Fibroblast of lung (primary cell): Measurements from ENCODE around the gene KDM5B.

ENCODE experiments used
- EZH2 ChIP-seq: IDR thresholded peaks from 2 replicates; pipeline ENCODE4 v1.5.1; 2012; ENCODE audit warnings: low read length, control low read depth, mild to moderate bottlenecking; ENCODE audit errors: missing control alignments
- TF ChIP-seq, protein P1 (sequence below), 2 donors: IDR thresholded peaks in 1 of 2; conservative IDR thresholded peaks in 1 of 2; 1 replicate in 1 of 2; 2 replicates in 1 of 2; pipeline ENCODE4 v1.5.1; 2011 to 2012; ENCODE audit warnings: low read length in 2 of 2, control low read depth in 1 of 2, inconsistent platforms in 1 of 2, low read depth in 1 of 2, mild to moderate bottlenecking in 1 of 2

DNA sequence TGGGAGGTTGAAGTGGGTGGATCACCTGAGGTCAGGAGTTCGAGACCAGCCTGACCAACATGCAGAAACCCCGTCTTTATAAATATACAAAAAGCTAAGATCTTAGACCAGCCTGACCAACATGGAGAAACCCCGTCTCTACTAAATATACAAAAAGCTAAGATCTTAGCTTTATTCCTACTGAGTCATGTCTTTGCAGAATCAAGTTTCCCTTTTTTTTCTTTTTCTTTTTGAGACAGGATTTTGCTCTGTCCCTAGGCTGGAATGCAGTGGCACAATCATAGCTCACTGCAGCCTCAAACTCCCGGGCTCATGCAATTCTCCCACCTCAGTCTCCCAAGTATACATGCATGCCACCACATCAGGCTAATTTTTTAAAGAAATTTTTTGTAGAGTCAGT is 21.4 kb downstream of the KDM5B start:
- TF ChIP-seq, protein P1, sequence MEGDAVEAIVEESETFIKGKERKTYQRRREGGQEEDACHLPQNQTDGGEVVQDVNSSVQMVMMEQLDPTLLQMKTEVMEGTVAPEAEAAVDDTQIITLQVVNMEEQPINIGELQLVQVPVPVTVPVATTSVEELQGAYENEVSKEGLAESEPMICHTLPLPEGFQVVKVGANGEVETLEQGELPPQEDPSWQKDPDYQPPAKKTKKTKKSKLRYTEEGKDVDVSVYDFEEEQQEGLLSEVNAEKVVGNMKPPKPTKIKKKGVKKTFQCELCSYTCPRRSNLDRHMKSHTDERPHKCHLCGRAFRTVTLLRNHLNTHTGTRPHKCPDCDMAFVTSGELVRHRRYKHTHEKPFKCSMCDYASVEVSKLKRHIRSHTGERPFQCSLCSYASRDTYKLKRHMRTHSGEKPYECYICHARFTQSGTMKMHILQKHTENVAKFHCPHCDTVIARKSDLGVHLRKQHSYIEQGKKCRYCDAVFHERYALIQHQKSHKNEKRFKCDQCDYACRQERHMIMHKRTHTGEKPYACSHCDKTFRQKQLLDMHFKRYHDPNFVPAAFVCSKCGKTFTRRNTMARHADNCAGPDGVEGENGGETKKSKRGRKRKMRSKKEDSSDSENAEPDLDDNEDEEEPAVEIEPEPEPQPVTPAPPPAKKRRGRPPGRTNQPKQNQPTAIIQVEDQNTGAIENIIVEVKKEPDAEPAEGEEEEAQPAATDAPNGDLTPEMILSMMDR (conservative IDR thresholded peaks at IDR 0.05 in 1 of 2, IDR thresholded peaks at IDR 0.05 in 1 of 2; ENCODE audit: low read depth in 1 of 2, low read length in 2 of 2): no peak
- no peak for TF ChIP-seq EZH2
